Activated T-helper 1 cell treated with anti-CD3 and anti-CD28 coated beads, Interleukin-12 subunit alpha, Interleukin-12 subunit beta, Interleukin-2, Interleukin-4 antibody, amounts not matched to agents 30 ng/mL and 10 ng/mL and 1 ng/mL, durations not matched to agents 14 hours and 24 hours and 36 hours (primary cell): Measurements from ENCODE around the gene PRPSAP2. TPM values are rescaled to one million over a fixed set of nuclear protein-coding genes. Genes with fewer than 3 reads are reported as not detected.
A peak's percentile ranks its signal among the peaks of the same experiment; 100 is the strongest.
"Not testable (repeated sequence)": the region's sequence is repeated elsewhere in the genome, so short reads cannot be mapped to it uniquely, and the experiment has no call there.

ENCODE experiments used
- DNase-seq: peaks from one replicate; pipeline ENCODE4 v3.0.0; 2021; ENCODE audit warnings: low spot score
- H3K27ac Mint-ChIP-seq: one replicate; pipeline ENCODE4 v1.8.0; 2021; ENCODE audit warnings: mild to moderate bottlenecking, mixed read lengths
- H3K27me3 Mint-ChIP-seq: one replicate; pipeline ENCODE4 v1.8.0; 2022; ENCODE audit warnings: mild to moderate bottlenecking, moderate library complexity, mixed read lengths; ENCODE audit not compliant: insufficient read depth
- H3K36me3 Mint-ChIP-seq: one replicate; pipeline ENCODE4 v1.8.0; 2021; ENCODE audit warnings: low read depth, mixed read lengths
- H3K4me1 Mint-ChIP-seq: one replicate; pipeline ENCODE4 v1.8.0; 2021; ENCODE audit warnings: low read depth, mixed read lengths
- H3K4me3 Mint-ChIP-seq: one replicate; pipeline ENCODE4 v1.8.0; 2021; ENCODE audit warnings: mild to moderate bottlenecking, moderate library complexity, mixed read lengths
- H3K9me3 Mint-ChIP-seq: one replicate; pipeline ENCODE4 v1.8.0; 2021; ENCODE audit warnings: mixed read lengths
- intact Hi-C: fragments of 100-400 bp; cut with micrococcal nuclease; formaldehyde crosslinking; loops from one replicate; pipeline ENCODE4 v1.15.1; 2024
- total RNA-seq: library from RNA; stranded (reverse); gene quantifications from 2 replicates; pipeline ENCODE4 v1.2.3, GENCODE V29; 2022

Gene PRPSAP2
- total RNA-seq, 1 donor from 2014 or later: 74.3 TPM

- no peak for DNase-seq
- H3K27me3 Mint-ChIP-seq: no peaks in the 10 kb centered on the region
- intact Hi-C loops: no loop called here
- H3K27ac Mint-ChIP-seq: no peak overlapping the region
- H3K4me1 Mint-ChIP-seq: peaks cover 24% of the 10 kb centered on the region
- H3K36me3 Mint-ChIP-seq: peaks cover 33% of the 10 kb centered on the region
- no peaks in the 10 kb centered on the region for H3K9me3 Mint-ChIP-seq
- H3K4me3 Mint-ChIP-seq: no peak overlapping the region
Measured at GRCh38 chr17:18905226-18905625, 47.3 kb downstream of the PRPSAP2 start.

GRCh38 chr17:18910326-18910725 lies 52.4 kb downstream of the PRPSAP2 start:
- no peak for DNase-seq
- Mint-ChIP-seq H3K27me3 (no peaks in the 10 kb centered on the region), H3K27ac (no peak overlapping the region), H3K4me1 (peaks cover 2% of the 10 kb centered on the region), H3K4me3 (no peak overlapping the region), H3K36me3 (peaks cover 43% of the 10 kb centered on the region), H3K9me3 (no peaks in the 10 kb centered on the region)
- intact Hi-C loops: no loop called here

- intact Hi-C loops: no loop called here
Measured at GRCh38 chr17:18910881-18911280, 53.0 kb downstream of the PRPSAP2 start.

GRCh38 chr17:18916816-18917500 lies 59.0 kb downstream of the PRPSAP2 start:
- Mint-ChIP-seq H3K27ac (peak overlapping the region; percentile 27), H3K27me3 (no peaks in the 10 kb centered on the region), H3K4me1 (peaks cover 43% of the 10 kb centered on the region), H3K36me3 (peaks cover 51% of the 10 kb centered on the region), H3K9me3 (no peaks in the 10 kb centered on the region), H3K4me3 (no peak overlapping the region)
- DNase-seq: no peak
- intact Hi-C loops: no loop called here

More at GRCh38 chr17:18910881-18911280, 53.0 kb downstream of the PRPSAP2 start:
- peaks cover 45% of the 10 kb centered on the region for H3K36me3 Mint-ChIP-seq
- no peak overlapping the region for H3K27ac Mint-ChIP-seq
- no peak for DNase-seq
- H3K27me3 Mint-ChIP-seq: no peaks in the 10 kb centered on the region
- H3K9me3 Mint-ChIP-seq: no peaks in the 10 kb centered on the region
- H3K4me1 Mint-ChIP-seq: peaks cover 5% of the 10 kb centered on the region
- no peak overlapping the region for H3K4me3 Mint-ChIP-seq

GRCh38 chr17:18917506-18918032 lies 59.6 kb downstream of the PRPSAP2 start:
- Mint-ChIP-seq H3K4me1 (peaks cover 48% of the 10 kb centered on the region), H3K9me3 (no peaks in the 10 kb centered on the region), H3K36me3 (peaks cover 49% of the 10 kb centered on the region), H3K27ac (peak overlapping the region; percentile 18), H3K27me3 (no peaks in the 10 kb centered on the region), H3K4me3 (no peak overlapping the region)
- intact Hi-C loops: no loop called here
- DNase-seq: no peak

- H3K36me3 Mint-ChIP-seq: peaks cover 42% of the 10 kb centered on the region
- H3K27me3 Mint-ChIP-seq: no peaks in the 10 kb centered on the region
- DNase-seq: no peak
- H3K27ac Mint-ChIP-seq: no peak overlapping the region
- H3K4me3 Mint-ChIP-seq: no peak overlapping the region
- no peaks in the 10 kb centered on the region for H3K9me3 Mint-ChIP-seq
- H3K4me1 Mint-ChIP-seq: peaks cover 54% of the 10 kb centered on the region
- intact Hi-C loops: loop anchor here (5.0 kb wide), 2 partner anchors 42 to 738 kb away; partner anchors contain the start of gene ALKBH5
Measured at GRCh38 chr17:18919963-18920362, 62.0 kb downstream of the PRPSAP2 start.

GRCh38 chr17:18920911-18921441 lies 63.0 kb downstream of the PRPSAP2 start:
- peak overlapping the region; percentile 97 for H3K27ac Mint-ChIP-seq
- H3K4me3 Mint-ChIP-seq: peak overlapping the region; percentile 32
- H3K36me3 Mint-ChIP-seq: peaks cover 40% of the 10 kb centered on the region
- H3K9me3 Mint-ChIP-seq: no peaks in the 10 kb centered on the region
- no peak for DNase-seq
- H3K4me1 Mint-ChIP-seq: peaks cover 56% of the 10 kb centered on the region
- intact Hi-C loops: loop anchor here (5.0 kb wide), 2 partner anchors 41 to 739 kb away; partner anchors contain the start of gene ALKBH5
- H3K27me3 Mint-ChIP-seq: no peaks in the 10 kb centered on the region

- peak overlapping the region; percentile 97 for H3K27ac Mint-ChIP-seq
- H3K9me3 Mint-ChIP-seq: no peaks in the 10 kb centered on the region
- no peaks in the 10 kb centered on the region for H3K27me3 Mint-ChIP-seq
- peak overlapping the region; percentile 32 for H3K4me3 Mint-ChIP-seq
- DNase-seq: no peak
- peaks cover 36% of the 10 kb centered on the region for H3K36me3 Mint-ChIP-seq
- intact Hi-C loops: loop anchor here (5.0 kb wide), 2 partner anchors 41 to 739 kb away; partner anchors contain the start of gene ALKBH5
- H3K4me1 Mint-ChIP-seq: peaks cover 56% of the 10 kb centered on the region
Measured at GRCh38 chr17:18921485-18921884, 63.6 kb downstream of the PRPSAP2 start.

- Mint-ChIP-seq H3K4me1 (peaks cover 52% of the 10 kb centered on the region), H3K27ac (peak overlapping the region; percentile 97), H3K4me3 (peak overlapping the region; percentile 75), H3K27me3 (no peaks in the 10 kb centered on the region), H3K9me3 (no peaks in the 10 kb centered on the region), H3K36me3 (peaks cover 31% of the 10 kb centered on the region)
- intact Hi-C loops: loop anchor here (1.0 to 5.0 kb wide), 4 partner anchors 21 to 740 kb away; partner anchors contain the start of gene ALKBH5
- DNase-seq: no peak
Measured at GRCh38 chr17:18921912-18922451, 64.1 kb downstream of the PRPSAP2 start.

- not testable (repeated sequence) for H3K9me3 Mint-ChIP-seq, H3K4me3 Mint-ChIP-seq, DNase-seq, H3K27me3 Mint-ChIP-seq
- Mint-ChIP-seq H3K36me3 (peaks cover 28% of the 10 kb centered on the region), H3K4me1 (peaks cover 50% of the 10 kb centered on the region), H3K27ac (peak overlapping the region; percentile 97)
- intact Hi-C loops: loop anchor here (1.0 to 5.0 kb wide), 4 partner anchors 21 to 740 kb away; partner anchors contain the start of gene ALKBH5
Measured at GRCh38 chr17:18922596-18922995, 64.7 kb downstream of the PRPSAP2 start.

GRCh38 chr17:18925187-18925586 lies 67.3 kb downstream of the PRPSAP2 start:
- H3K9me3 Mint-ChIP-seq: no peaks in the 10 kb centered on the region
- H3K36me3 Mint-ChIP-seq: peaks cover 29% of the 10 kb centered on the region
- H3K4me1 Mint-ChIP-seq: peaks cover 32% of the 10 kb centered on the region
- H3K27ac Mint-ChIP-seq: peak overlapping the region; percentile 51
- no peaks in the 10 kb centered on the region for H3K27me3 Mint-ChIP-seq
- no peak for DNase-seq
- intact Hi-C loops: no loop called here
- peak overlapping the region; percentile 37 for H3K4me3 Mint-ChIP-seq

- H3K36me3 Mint-ChIP-seq: peaks cover 37% of the 10 kb centered on the region
- peaks cover 25% of the 10 kb centered on the region for H3K4me1 Mint-ChIP-seq
- intact Hi-C loops: no loop called here
- no peaks in the 10 kb centered on the region for H3K27me3 Mint-ChIP-seq
- no peak overlapping the region for H3K4me3 Mint-ChIP-seq
- no peak overlapping the region for H3K27ac Mint-ChIP-seq
- H3K9me3 Mint-ChIP-seq: no peaks in the 10 kb centered on the region
- no peak for DNase-seq
Measured at GRCh38 chr17:18928628-18929125, 70.7 kb downstream of the PRPSAP2 start.
